Endothelial cell (in vitro differentiated cells): ENCODE measurements around the gene SERPINA5. TPM values are rescaled to one million over a fixed set of nuclear protein-coding genes. Genes with fewer than 3 reads are reported as not detected.

Experiments used
- DNase-seq: peaks from one replicate; pipeline ENCODE4 v3.0.0; 2021; ENCODE audit warnings: low spot score
- H3K27ac Mint-ChIP-seq: one replicate; pipeline ENCODE4 v1.8.0; 2021; ENCODE audit warnings: mixed read lengths, inconsistent platforms; ENCODE audit not compliant: unreplicated experiment
- H3K27me3 Mint-ChIP-seq: one replicate; pipeline ENCODE4 v1.8.0; 2021; ENCODE audit warnings: mild to moderate bottlenecking, moderate library complexity, mixed read lengths, inconsistent platforms; ENCODE audit not compliant: unreplicated experiment
- H3K36me3 Mint-ChIP-seq: one replicate; pipeline ENCODE4 v1.8.0; 2021; ENCODE audit warnings: mild to moderate bottlenecking, low read depth, mixed read lengths, inconsistent platforms; ENCODE audit not compliant: unreplicated experiment
- H3K4me1 Mint-ChIP-seq: one replicate; pipeline ENCODE4 v1.8.0; 2021; ENCODE audit warnings: mild to moderate bottlenecking, mixed read lengths, inconsistent platforms; ENCODE audit not compliant: unreplicated experiment
- H3K4me3 Mint-ChIP-seq: one replicate; pipeline ENCODE4 v1.8.0; 2021; ENCODE audit warnings: mild to moderate bottlenecking, mixed read lengths, inconsistent platforms; ENCODE audit not compliant: unreplicated experiment
- H3K9me3 Mint-ChIP-seq: one replicate; pipeline ENCODE4 v1.8.0; 2021; ENCODE audit warnings: mixed read lengths, inconsistent platforms; ENCODE audit not compliant: unreplicated experiment
- CTCF ChIP-seq: fragments of 200-600 bp; sonication (generic); IDR thresholded peaks from one replicate; pipeline ENCODE4 v1.5.0; 2021; ENCODE audit warnings: antibody characterized with exemption; ENCODE audit not compliant: unreplicated experiment
- total RNA-seq: library from RNA; stranded (reverse); fragmentation: NEBNext Ultra II Directional; extraction: Animal tissue kit (Norgen Biotek cat#: 25700); gene quantifications from one replicate; pipeline ENCODE4 v1.2.1, GENCODE V29; 2021; ENCODE audit not compliant: unreplicated experiment

SERPINA5 gene
- total RNA-seq, 1 donor from 2014 or later, result 0.26 TPM

- DNase-seq, result no peak
- TF ChIP-seq CTCF, result no peak
- H3K27ac Mint-ChIP-seq, result no peak overlapping the region
- no peaks in the 10 kb centered on the region for H3K4me1 Mint-ChIP-seq
- H3K9me3 Mint-ChIP-seq, result no peaks in the 10 kb centered on the region
- peaks cover 9% of the 10 kb centered on the region for H3K27me3 Mint-ChIP-seq
- H3K36me3 Mint-ChIP-seq, result no peaks in the 10 kb centered on the region
- no peak overlapping the region for H3K4me3 Mint-ChIP-seq
Measured at GRCh38 chr14:94630396-94630795, 49.2 kb downstream of the SERPINA5 start.

GRCh38 chr14:94631050-94631449, 49.8 kb downstream of the SERPINA5 start:
- no peaks in the 10 kb centered on the region for H3K4me1 Mint-ChIP-seq
- no peak for TF ChIP-seq CTCF
- H3K27ac Mint-ChIP-seq, result no peak overlapping the region
- peaks cover 9% of the 10 kb centered on the region for H3K27me3 Mint-ChIP-seq
- H3K36me3 Mint-ChIP-seq, result no peaks in the 10 kb centered on the region
- no peak overlapping the region for H3K4me3 Mint-ChIP-seq
- no peak for DNase-seq
- H3K9me3 Mint-ChIP-seq, result no peaks in the 10 kb centered on the region

- Mint-ChIP-seq H3K4me3 (no peak overlapping the region), H3K36me3 (no peaks in the 10 kb centered on the region), H3K4me1 (no peaks in the 10 kb centered on the region), H3K27me3 (peaks cover 9% of the 10 kb centered on the region), H3K9me3 (no peaks in the 10 kb centered on the region), H3K27ac (no peak overlapping the region)
- DNase-seq, result no peak
- no peak for TF ChIP-seq CTCF
Measured at GRCh38 chr14:94631536-94632304, 50.5 kb downstream of the SERPINA5 start.

- Mint-ChIP-seq H3K36me3 (no peaks in the 10 kb centered on the region), H3K27me3 (peaks cover 9% of the 10 kb centered on the region), H3K4me3 (no peak overlapping the region), H3K27ac (no peak overlapping the region), H3K9me3 (no peaks in the 10 kb centered on the region), H3K4me1 (no peaks in the 10 kb centered on the region)
- no peak for TF ChIP-seq CTCF
- no peak for DNase-seq
Measured at GRCh38 chr14:94632305-94632590, 51.0 kb downstream of the SERPINA5 start.

GRCh38 chr14:94633121-94633520, 51.9 kb downstream of the SERPINA5 start:
- Mint-ChIP-seq H3K27ac (no peak overlapping the region), H3K9me3 (no peaks in the 10 kb centered on the region), H3K36me3 (no peaks in the 10 kb centered on the region), H3K4me3 (no peak overlapping the region), H3K4me1 (no peaks in the 10 kb centered on the region), H3K27me3 (peaks cover 9% of the 10 kb centered on the region)
- DNase-seq, result no peak
- TF ChIP-seq CTCF, result no peak
